ENCODE results near the gene PRKG1.

PRKG1 gene

GRCh38 chr10:51406581-51406980 lies 332.3 kb downstream of the PRKG1 start:
- H3K36me3 ChIP-seq (ENCODE audit: control insufficient read depth, low read length), result no peaks in the 10 kb centered on the region
- H3K27me3 ChIP-seq (ENCODE audit: control insufficient read depth, low read length), result no peaks in the 10 kb centered on the region
- H3K9me3 ChIP-seq (ENCODE audit: control insufficient read depth, insufficient read depth, low read length), result no peaks in the 10 kb centered on the region
- TF ChIP-seq CTCF (IDR thresholded peaks at IDR 0.05; ENCODE audit: low read depth, low read length, poor library complexity, severe bottlenecking), result no peak
- no peak for TF ChIP-seq EZH2phosphoT487 (IDR thresholded peaks at IDR 0.05; ENCODE audit: borderline replicate concordance, low read length)
- no peaks in the 10 kb centered on the region for H3K4me1 ChIP-seq (ENCODE audit: control insufficient read depth, low read length)
- H3K79me2 ChIP-seq (ENCODE audit: control insufficient read depth, low read length), result no peaks in the 10 kb centered on the region
- no peak overlapping the region for H3K4me2 ChIP-seq (ENCODE audit: low read length)
- H3K4me3 ChIP-seq (ENCODE audit: low read length), result no peak overlapping the region
- H4K20me1 ChIP-seq (ENCODE audit: control insufficient read depth, insufficient read depth, low read depth, low read length), result no peaks in the 10 kb centered on the region
- no peak overlapping the region for H3K27ac ChIP-seq (ENCODE audit: low read depth, low read length)
- H3K9me2 ChIP-seq (replicated peaks; ENCODE audit: control insufficient read depth, low read length), result no peaks in the 10 kb centered on the region
- no peaks in the 10 kb centered on the region for H3F3A ChIP-seq (ENCODE audit: control insufficient read depth, insufficient read depth)

- Histone ChIP-seq H3F3A (ENCODE audit: control insufficient read depth, insufficient read depth) (no peaks in the 10 kb centered on the region), H3K4me1 (ENCODE audit: control insufficient read depth, low read length) (no peaks in the 10 kb centered on the region), H3K4me2 (ENCODE audit: low read length) (no peak overlapping the region), H4K20me1 (ENCODE audit: control insufficient read depth, insufficient read depth, low read depth, low read length) (no peaks in the 10 kb centered on the region), H3K79me2 (ENCODE audit: control insufficient read depth, low read length) (no peaks in the 10 kb centered on the region), H3K9me2 (replicated peaks; ENCODE audit: control insufficient read depth, low read length) (no peaks in the 10 kb centered on the region), H3K36me3 (ENCODE audit: control insufficient read depth, low read length) (no peaks in the 10 kb centered on the region), H3K9me3 (ENCODE audit: control insufficient read depth, insufficient read depth, low read length) (no peaks in the 10 kb centered on the region), H3K27me3 (ENCODE audit: control insufficient read depth, low read length) (no peaks in the 10 kb centered on the region), H3K4me3 (ENCODE audit: low read length) (no peak overlapping the region), H3K27ac (ENCODE audit: low read depth, low read length) (no peak overlapping the region)
- TF ChIP-seq CTCF (IDR thresholded peaks at IDR 0.05; ENCODE audit: low read depth, low read length, poor library complexity, severe bottlenecking), result no peak
- no peak for TF ChIP-seq EZH2phosphoT487 (IDR thresholded peaks at IDR 0.05; ENCODE audit: borderline replicate concordance, low read length)
These were observed 342.2 kb downstream of the PRKG1 start for GRCh38 chr10:51416494-51416893.

- H3K9me3 ChIP-seq (ENCODE audit: control insufficient read depth, insufficient read depth, low read length), result no peaks in the 10 kb centered on the region
- H3K4me2 ChIP-seq (ENCODE audit: low read length), result no peak overlapping the region
- no peak overlapping the region for H3K27ac ChIP-seq (ENCODE audit: low read depth, low read length)
- H3K27me3 ChIP-seq (ENCODE audit: control insufficient read depth, low read length), result no peaks in the 10 kb centered on the region
- H3K36me3 ChIP-seq (ENCODE audit: control insufficient read depth, low read length), result no peaks in the 10 kb centered on the region
- H3F3A ChIP-seq (ENCODE audit: control insufficient read depth, insufficient read depth), result no peaks in the 10 kb centered on the region
- no peaks in the 10 kb centered on the region for H3K9me2 ChIP-seq (replicated peaks; ENCODE audit: control insufficient read depth, low read length)
- no peaks in the 10 kb centered on the region for H3K4me1 ChIP-seq (ENCODE audit: control insufficient read depth, low read length)
- H3K79me2 ChIP-seq (ENCODE audit: control insufficient read depth, low read length), result no peaks in the 10 kb centered on the region
- H4K20me1 ChIP-seq (ENCODE audit: control insufficient read depth, insufficient read depth, low read depth, low read length), result no peaks in the 10 kb centered on the region
- TF ChIP-seq EZH2phosphoT487 (IDR thresholded peaks at IDR 0.05; ENCODE audit: borderline replicate concordance, low read length), result no peak
- TF ChIP-seq CTCF (IDR thresholded peaks at IDR 0.05; ENCODE audit: low read depth, low read length, poor library complexity, severe bottlenecking), result no peak
- no peak overlapping the region for H3K4me3 ChIP-seq (ENCODE audit: low read length)
These were observed 345.2 kb downstream of the PRKG1 start for GRCh38 chr10:51419196-51420093.
